ENCODE data around the gene EVI2A. TPM values are rescaled to one million over a fixed set of nuclear protein-coding genes. Genes with fewer than 3 reads are reported as not detected.

EVI2A gene
- total RNA-seq, 1 donor from 2014 or later: 1.1 TPM

DNA sequence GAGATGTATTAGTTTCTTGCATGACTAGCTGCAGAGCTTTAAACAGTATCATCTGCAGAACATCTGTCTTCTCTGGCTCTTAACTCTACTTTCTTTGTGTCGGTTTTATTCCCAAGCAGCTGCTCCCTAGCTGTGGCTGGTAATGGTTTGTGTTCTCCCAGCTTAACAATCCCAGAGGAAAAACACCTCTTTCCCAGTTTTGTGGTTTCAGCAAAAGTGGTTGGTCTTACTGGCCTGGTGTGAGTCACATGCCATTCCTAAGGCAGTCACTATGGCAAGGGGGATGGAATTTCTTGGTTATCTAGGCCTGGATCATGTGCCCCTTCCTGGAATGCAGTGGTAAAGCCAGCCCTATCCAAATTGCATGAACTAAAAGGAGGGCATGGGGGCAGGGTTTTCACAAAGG lies 51.8 kb downstream of the EVI2A start:
- Mint-ChIP-seq H3K36me3 (ENCODE audit: low read depth, unreplicated experiment) (peaks cover 12% of the 10 kb centered on the region), H3K4me1 (ENCODE audit: low read depth, unreplicated experiment) (peaks cover 36% of the 10 kb centered on the region), H3K9me3 (ENCODE audit: unreplicated experiment) (no peaks in the 10 kb centered on the region), H3K27ac (ENCODE audit: unreplicated experiment) (peak overlapping the region; percentile 70), H3K27me3 (ENCODE audit: low read depth, unreplicated experiment) (no peaks in the 10 kb centered on the region), H3K4me3 (ENCODE audit: unreplicated experiment) (peak overlapping the region; percentile 42)
- Histone ChIP-seq H3K4me2 (ENCODE audit: low read length) (peak overlapping the region; percentile 77), H2AFZ (ENCODE audit: low read depth, low read length) (no peak overlapping the region), H3K36me3 (ENCODE audit: insufficient read depth, low read length) (peaks cover 19% of the 10 kb centered on the region), H3K79me2 (ENCODE audit: insufficient read depth, low read length) (peaks cover 5% of the 10 kb centered on the region), H4K20me1 (ENCODE audit: insufficient read depth, low read length) (no peaks in the 10 kb centered on the region), H3K9ac (ENCODE audit: low read length) (peak overlapping the region; percentile 35), H3K27ac (ENCODE audit: low read depth, low read length) (peak overlapping the region; percentile 77), H3K27me3 (ENCODE audit: insufficient read depth, low read length) (no peaks in the 10 kb centered on the region), H3K4me1 (ENCODE audit: insufficient read depth, low read length) (peaks cover 27% of the 10 kb centered on the region), H3K9me3 (ENCODE audit: insufficient read depth, low read depth, low read length) (no peaks in the 10 kb centered on the region), H3K4me3 (ENCODE audit: insufficient read depth, low read depth, low read length) (peak overlapping the region; percentile 37)
- DNase-seq (ENCODE audit: low read depth): peak; percentile 99
- peak; percentile 100 for FAIRE-seq
- no peak for TF ChIP-seq CTCF (IDR thresholded peaks at IDR 0.05; ENCODE audit: insufficient read depth, low read depth, low read length)
- no peak for TF ChIP-seq EZH2 (IDR thresholded peaks at IDR 0.05; ENCODE audit: insufficient read depth, low read length)

- no peaks in the 10 kb centered on the region for H3K9me3 Mint-ChIP-seq (ENCODE audit: unreplicated experiment)
- H4K20me1 ChIP-seq (ENCODE audit: insufficient read depth, low read length): no peaks in the 10 kb centered on the region
Measured at GRCh38 chr17:31269036-31269577, 52.3 kb downstream of the EVI2A start.

More at GRCh38 chr17:31269036-31269577, 52.3 kb downstream of the EVI2A start:
- H3K27me3 Mint-ChIP-seq (ENCODE audit: low read depth, unreplicated experiment): no peaks in the 10 kb centered on the region
- peak overlapping the region; percentile 54 for H3K4me3 Mint-ChIP-seq (ENCODE audit: unreplicated experiment)
- Histone ChIP-seq H2AFZ (ENCODE audit: low read depth, low read length) (no peak overlapping the region), H3K9me3 (ENCODE audit: insufficient read depth, low read depth, low read length) (no peaks in the 10 kb centered on the region), H3K4me2 (ENCODE audit: low read length) (peak overlapping the region; percentile 77), H3K36me3 (ENCODE audit: insufficient read depth, low read length) (peaks cover 19% of the 10 kb centered on the region), H3K4me3 (ENCODE audit: insufficient read depth, low read depth, low read length) (no peak overlapping the region), H3K27me3 (ENCODE audit: insufficient read depth, low read length) (no peaks in the 10 kb centered on the region), H3K9ac (ENCODE audit: low read length) (peak overlapping the region; percentile 1), H3K27ac (ENCODE audit: low read depth, low read length) (peak overlapping the region; percentile 77), H3K4me1 (ENCODE audit: insufficient read depth, low read length) (peaks cover 27% of the 10 kb centered on the region), H3K79me2 (ENCODE audit: insufficient read depth, low read length) (peaks cover 5% of the 10 kb centered on the region)
- peak overlapping the region; percentile 70 for H3K27ac Mint-ChIP-seq (ENCODE audit: unreplicated experiment)
- H3K4me1 Mint-ChIP-seq (ENCODE audit: low read depth, unreplicated experiment): peaks cover 33% of the 10 kb centered on the region
- TF ChIP-seq CTCF (IDR thresholded peaks at IDR 0.05; ENCODE audit: insufficient read depth, low read depth, low read length) (no peak), EZH2 (IDR thresholded peaks at IDR 0.05; ENCODE audit: insufficient read depth, low read length) (no peak)
- DNase-seq (ENCODE audit: low read depth) (no peak), FAIRE-seq (no peak)
- H3K36me3 Mint-ChIP-seq (ENCODE audit: low read depth, unreplicated experiment): peaks cover 12% of the 10 kb centered on the region

Other genes with a start within 250 kb of the EVI2A start
- 53.7 and 54.9 TPM in 2 replicates for gene NF1, start 226.6 kb downstream of the EVI2A start, total RNA-seq
- gene OMG, start 24.4 kb downstream of the EVI2A start, total RNA-seq: not detected in 2 replicates
- 0.11 TPM in 1 of 2 replicates, not detected in the other for gene EVI2B, start 7.6 kb downstream of the EVI2A start, total RNA-seq
- 1.9 and 4.4 TPM in 2 replicates for gene RAB11FIP4, start 70.1 kb upstream of the EVI2A start, total RNA-seq